ENCODE results near the gene COMMD7. TPM values are rescaled to one million over a fixed set of nuclear protein-coding genes. Genes with fewer than 3 reads are reported as not detected.
"Not testable (repeated sequence)": the region's sequence is repeated elsewhere in the genome, so short reads cannot be mapped to it uniquely, and the experiment has no call there.

Gene COMMD7
- total RNA-seq, 2 donors from 2014 or later = 29.0 to 33.4 TPM

DNA sequence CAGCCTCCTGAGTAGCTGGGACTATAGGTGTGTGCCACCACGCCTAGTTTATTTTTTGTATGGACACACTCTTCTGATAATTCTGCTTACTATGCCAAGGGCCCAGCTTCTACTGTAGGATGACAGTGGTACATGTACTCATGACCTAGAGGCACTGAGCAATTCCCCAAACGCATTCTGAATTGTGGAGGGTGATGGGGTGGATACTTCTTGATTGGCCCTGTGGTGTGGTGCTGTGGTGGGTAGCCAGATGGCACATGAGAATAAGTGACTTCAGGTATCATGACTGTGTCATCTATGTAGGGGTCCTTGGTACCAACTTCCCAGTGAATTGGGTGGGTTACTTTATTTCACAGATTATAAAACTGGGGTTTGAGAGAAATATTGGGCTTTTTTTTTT is 30.0 kb upstream of the COMMD7 start:
- DNase-seq = no peak
- intact Hi-C loops (cut with DNase I, micrococcal nuclease) = loop anchor here in 1 of 2 donors (10.0 kb wide), 1 partner anchor 98 kb away; the partner anchor contains the start of gene C20orf203
- ATAC-seq = no peak

DNA sequence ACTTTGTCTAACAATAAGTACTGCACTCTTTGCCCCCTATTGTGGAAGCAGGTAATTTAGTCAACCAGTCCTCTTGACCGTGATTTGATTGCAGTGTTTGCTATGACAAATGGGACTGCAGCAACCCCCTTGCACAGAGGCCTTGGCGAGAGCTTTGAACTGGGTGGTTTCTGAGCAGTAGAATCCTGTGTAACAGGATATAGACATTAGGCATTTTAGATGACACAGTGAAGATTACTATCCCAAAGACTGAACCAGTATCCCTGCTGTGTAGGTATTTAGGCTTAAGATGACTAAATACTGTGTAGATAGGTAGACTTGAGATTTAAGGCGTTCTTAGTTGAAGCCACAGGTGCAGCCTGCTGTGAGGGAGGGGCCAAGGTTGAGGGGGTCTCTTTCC is 28.8 kb upstream of the COMMD7 start:
- no peak for DNase-seq
- intact Hi-C loops (cut with DNase I, micrococcal nuclease) = loop anchor here in 1 of 2 donors (10.0 kb wide), 1 partner anchor 97 kb away; the partner anchor contains the start of gene C20orf203
- no peak for ATAC-seq

DNA sequence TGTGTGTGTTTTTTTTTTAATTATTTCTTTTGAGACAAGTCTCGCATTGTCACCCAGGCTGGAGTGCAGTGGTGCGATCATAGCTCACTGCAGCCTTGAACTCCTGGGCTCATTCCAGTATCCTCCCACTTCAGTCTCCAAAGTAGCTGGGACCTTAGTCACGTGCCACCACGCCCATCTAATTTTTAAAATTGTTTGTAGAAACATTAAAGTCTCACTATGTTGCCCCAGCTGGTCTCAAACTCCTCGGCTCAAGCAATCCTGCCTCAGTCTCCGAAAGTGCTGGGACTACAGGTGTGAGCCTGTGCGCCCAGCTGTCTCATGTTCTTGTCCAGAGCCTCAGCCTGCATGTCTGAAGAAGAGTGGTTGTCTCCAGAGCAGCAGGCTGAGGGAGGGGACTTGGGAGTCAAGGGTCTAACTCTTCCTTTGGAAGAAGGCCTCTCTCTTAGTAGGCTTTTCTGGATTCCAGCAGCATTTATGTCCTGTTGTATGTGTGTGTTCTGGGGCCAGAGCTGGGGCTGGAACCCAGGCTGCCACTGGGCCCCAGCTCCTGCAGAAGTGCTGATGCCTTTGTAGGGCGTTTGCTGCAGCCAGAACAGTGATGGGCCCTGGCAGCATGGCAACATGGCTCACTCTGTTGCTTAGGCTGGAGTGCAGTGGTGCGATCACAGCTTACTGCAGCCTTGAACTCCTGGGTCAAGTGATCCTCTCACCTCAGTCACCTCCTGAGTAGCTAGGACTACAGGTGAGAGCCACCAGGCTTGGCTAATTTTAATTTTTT is 24.3 kb upstream of the COMMD7 start:
- ATAC-seq (no peak), DNase-seq (no peak)
- intact Hi-C loops (cut with DNase I, micrococcal nuclease) = no loop called here

DNA sequence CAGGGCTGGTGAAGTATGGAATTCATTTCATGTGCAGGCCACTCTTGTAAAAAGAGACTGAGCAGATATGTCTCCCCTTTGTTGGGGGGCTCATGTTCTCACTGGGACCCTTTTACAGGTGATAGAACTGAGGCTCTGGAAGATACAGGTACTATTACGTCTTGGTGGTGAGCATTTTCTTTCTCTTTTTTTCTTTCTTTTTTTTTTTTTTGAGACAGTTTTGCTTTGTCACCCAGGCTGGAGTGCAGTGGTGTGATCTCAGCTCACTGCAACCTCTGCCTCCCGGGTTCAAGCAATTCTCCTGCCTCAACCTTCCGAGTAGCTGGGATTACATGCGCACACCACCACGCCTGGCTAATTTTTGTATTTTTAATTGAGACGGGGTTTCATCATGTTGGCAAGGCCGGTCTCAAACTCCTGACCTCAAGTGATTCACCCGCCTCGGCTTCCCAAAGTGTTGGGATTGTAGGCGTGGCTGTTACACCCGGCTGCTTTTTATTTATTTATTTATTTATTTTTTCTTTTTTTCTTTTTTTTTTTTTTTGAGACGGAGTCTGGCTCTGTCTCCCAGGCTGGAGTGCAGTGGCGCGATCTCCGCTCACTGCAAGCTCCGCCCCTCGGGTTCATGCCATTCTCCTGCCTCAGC is 22.1 kb upstream of the COMMD7 start:
- ATAC-seq; DNase-seq; intact Hi-C loops (cut with DNase I, micrococcal nuclease): not testable (repeated sequence)

DNA sequence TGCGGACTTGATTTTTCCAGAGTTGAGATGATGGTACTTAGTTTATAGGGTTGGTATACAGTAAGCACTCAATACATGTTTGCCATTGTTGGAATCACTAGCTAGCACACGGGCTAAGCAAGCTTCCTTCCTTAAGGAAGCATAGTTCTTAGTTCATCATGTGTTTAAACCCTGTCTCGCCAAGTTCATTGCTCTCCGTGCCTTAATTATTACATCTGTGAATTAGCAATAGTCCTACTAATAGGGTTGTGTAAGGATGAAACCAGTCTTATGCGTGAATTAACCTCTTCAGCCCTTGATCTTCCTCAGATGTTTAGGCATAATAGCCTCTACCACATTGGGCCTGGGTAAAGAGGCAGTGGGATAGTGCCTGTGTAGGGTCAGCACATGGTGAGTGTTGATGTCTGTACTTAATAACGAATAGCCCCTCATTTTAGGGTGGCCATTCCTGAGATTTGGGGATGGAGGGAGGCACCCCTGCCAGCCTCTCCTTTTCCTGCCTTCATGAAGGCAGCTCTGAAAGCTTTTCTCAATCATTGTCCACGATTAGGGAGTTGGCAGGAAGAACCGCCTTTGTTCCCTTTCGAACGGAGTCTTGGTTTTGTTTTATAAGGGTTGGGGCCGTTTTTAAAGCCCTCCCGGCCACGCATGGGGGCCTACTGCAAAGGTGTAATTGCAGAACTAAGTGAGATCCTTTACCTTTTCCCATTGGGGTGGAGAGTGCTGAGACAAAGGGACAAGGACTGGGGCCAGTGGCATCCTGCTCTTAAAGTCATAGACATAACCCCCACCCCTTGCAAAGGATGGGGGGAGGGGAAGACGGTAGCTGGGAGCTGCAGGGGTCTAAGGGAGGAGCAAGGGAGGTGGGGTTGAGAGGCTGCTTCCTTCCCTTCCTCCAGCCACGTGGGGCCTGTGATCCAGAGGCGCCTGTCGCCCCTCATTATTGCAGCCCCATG is 21.0 kb upstream of the COMMD7 start:
- intact Hi-C loops (cut with DNase I, micrococcal nuclease) = no loop called here
- DNase-seq = no peak
- ATAC-seq = no peak

DNA sequence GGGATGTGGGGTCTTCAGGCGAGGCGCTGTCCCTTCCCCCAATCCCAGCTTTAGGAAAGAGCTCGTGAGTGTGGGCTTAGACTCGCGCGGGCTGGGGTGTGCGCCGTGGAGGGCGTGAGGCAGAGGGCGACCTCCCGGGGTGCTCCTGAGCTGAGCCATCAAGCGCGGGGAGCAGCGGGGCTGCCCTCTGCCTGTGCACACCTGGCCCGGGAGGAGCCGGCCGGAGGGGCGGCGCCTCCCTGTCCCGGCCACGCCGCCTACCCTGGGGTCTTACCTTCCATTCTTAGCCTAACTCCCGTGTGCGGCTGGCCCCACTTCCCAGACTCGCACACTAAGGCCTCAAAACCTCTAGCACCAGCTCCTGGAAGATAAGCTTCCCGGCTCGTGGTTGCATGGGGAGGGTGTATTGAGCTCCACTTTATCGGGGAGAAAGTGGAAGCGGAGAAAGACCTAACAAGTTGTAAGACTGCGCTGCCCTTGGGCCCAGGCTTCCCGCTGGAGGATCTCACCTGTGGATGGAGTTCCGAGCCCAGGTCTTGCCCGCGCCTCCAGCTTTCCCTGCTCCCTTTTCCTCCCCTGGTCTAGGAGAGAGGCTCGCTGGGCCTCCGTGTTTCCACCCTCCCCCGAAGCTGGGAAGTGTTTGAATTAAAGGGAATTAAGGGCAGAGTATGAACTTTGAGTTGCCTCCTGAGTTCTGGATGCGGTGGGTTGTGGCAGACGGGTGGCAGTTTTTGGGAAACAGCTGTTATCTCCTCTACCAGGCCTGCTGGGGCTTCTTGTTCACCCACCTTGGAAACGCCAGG is 20.1 kb upstream of the COMMD7 start:
- DNase-seq (peak in 1 of 2 donors; percentile 29), ATAC-seq (peak; percentile 43)
- intact Hi-C loops (cut with DNase I, micrococcal nuclease) = no loop called here

DNA sequence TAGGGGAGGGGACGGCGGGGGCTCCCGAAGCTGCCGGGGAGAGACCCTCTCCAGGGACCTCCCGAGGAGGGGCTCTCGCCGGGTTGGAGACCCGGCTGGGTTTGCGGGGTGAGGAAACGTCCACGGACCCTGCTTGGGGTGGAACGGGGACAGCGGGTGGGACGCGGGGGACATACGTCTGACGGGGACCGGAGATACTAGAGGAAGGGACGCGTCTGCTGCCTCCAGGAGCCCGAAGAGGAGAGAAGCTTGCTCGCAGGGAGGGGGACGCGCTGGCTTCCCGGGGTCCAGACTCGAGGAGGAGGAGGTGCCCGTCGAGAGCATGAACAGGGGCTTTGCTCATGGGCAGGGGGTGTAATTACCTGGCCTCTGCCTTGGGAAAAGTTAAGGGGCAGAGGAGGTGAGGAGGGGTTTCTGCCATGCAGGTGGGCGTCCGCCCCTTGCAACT is 19.5 kb upstream of the COMMD7 start:
- DNase-seq = peak in 1 of 2 donors; percentile 36

DNA sequence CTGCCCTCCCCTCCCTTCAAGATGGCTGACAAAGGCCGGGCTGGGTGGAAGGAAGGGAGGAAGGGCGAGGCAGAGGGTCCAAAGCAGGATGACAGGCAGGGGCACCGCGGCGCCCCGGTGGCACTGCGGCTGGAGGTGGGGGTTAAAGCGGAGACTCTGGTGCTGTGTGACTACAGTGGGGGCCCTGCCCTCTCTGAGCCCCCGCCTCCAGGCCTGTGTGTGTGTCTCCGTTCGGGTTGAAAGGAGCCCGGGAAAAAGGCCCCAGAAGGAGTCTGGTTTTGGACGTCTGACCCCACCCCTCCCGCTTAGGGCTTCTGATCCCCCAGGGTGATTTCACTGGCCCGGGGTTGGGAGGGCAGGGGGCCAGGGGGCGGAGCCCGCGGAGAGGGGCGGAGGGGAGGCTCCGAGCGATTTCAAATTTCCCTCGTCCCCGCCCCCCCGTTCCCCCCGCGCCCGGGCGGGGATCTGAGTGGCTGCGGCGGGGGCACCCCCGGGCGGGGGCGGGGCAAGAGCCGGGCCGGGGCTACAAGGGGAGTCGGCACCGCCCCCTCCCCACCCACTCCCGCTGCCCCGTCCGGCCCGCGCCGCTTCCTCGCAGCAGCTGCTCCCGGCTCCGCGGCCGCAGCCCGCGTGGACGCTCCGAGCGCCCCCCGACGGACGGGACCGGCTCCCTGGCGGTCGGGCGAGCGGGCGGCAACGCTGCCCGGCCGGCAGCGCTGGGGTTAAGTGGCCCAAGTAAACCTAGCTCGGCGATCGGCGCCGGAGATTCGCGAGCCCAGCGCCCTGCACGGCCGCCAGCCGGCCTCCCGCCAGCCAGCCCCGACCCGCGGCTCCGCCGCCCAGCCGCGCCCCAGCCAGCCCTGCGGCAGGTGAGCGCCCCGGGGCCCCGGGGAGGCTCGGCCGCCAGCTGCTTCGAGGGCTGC is 18.8 kb upstream of the COMMD7 start, which contains the start of gene DNMT3B:
TSS of gene DNMT3B (plus strand) at position 555 of the 923 bp plus-strand sequence. CDS start 17,939 bp downstream, outside the sequence.
- ATAC-seq (peak; percentile 92), DNase-seq (peak; percentile 62 to 80)
- intact Hi-C loops (cut with DNase I, micrococcal nuclease) = no loop called here

More for the DNA sequence above, 19.5 kb upstream of the COMMD7 start:
- intact Hi-C loops (cut with DNase I, micrococcal nuclease) = no loop called here
- ATAC-seq = peak; percentile 36

DNA sequence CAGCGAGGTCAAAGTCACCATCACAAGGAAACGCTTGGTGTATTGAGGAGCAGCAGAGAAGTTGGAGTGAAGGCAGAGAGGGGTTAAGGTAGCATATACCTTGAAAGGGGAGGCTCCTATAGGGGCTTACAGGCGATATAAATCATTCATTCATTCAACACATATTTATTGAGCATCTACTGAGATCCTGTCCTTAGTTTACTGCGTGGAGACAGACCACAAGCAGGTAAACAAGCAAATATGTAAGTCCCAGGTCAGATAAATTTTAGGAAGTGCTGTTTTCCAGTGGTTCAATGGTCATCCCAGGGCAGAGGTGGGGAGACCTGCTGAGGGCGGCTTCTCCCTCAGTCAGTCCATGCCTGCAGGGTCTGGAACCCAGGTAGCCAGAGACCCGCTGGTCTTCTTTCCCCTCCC is 18.2 kb upstream of the COMMD7 start:
- ATAC-seq = no peak
- intact Hi-C loops (cut with DNase I, micrococcal nuclease) = no loop called here
- DNase-seq = no peak

DNA sequence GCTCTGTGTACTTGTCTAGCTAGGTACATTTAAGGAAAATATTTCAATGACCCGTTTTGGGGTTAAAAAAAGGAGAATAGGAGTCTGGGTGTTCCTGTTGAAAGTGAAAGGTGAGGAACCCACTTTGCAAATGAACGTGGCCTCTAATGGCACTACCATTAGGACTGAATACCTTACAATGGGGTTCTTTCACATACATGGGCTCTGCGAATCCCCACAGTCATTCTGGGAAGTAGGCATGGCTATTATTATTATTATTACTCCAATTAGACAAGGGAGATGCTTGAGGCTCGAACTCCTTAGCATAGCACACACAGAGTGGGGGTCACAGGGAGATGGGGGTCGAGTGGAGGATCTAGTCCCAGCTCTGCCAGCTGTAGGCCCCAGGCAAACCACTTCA is 12.9 kb upstream of the COMMD7 start:
- intact Hi-C loops (cut with DNase I, micrococcal nuclease) = no loop called here
- DNase-seq = no peak
- ATAC-seq = no peak

DNA sequence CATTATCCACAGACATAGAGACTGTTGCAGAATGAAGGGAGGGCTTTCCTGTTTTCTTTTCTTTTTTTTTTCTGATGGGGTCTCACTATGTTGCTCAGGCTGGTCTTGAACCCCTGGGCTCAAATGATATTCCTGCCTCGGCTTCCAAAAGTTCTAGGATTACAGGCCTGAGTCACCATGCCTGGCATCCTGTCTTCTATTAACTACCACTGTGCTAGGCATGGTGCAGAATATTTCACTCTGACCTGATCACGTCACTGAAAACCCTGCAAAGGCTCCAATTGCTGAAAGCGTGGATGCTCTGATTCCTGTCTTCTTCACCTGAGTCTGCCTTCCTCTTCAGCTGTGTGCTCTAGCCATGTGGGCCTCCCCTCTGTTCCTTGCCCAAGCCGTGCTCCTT is 10.5 kb upstream of the COMMD7 start:
- ATAC-seq (no peak), DNase-seq (no peak)
- intact Hi-C loops (cut with DNase I, micrococcal nuclease) = no loop called here

DNA sequence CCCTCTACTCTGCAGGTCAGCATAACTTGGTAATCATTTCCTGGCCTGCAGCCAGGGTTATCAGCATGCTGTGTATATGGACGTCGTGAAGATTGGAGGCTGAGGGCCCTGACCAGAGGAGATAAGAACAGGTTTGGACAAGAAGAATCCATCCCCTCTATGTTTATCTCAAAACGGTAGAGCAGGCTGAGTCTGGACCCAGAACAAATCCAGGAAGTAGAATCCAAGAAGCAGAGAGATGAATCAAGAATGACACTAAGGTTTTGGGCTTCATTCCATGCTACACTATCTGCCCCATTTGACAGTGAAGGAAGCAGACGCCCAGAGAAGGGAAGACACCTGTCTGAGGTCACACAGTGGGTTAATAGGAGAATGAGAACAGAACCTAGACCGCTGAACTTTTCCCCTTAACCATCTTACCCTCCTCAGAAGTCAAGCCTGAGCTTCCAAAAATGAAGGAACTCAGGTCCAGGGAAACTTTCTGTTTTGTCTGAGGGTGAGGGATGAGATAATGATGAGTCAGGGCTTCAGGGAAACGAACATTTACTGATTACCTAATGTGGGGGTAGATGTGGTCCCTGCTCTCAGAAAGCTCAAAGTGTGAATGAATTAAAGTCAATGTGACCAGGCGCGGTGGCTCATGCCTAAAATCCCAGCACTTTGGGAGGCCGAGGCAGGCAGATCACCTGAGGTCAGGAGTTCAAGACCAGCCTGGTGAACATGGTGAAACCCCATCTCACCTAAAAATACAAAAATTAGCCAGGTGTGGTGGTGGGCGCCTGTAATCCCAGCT is 9.4 kb upstream of the COMMD7 start:
- no peak for DNase-seq
- no peak for ATAC-seq
- intact Hi-C loops (cut with DNase I, micrococcal nuclease) = no loop called here

DNA sequence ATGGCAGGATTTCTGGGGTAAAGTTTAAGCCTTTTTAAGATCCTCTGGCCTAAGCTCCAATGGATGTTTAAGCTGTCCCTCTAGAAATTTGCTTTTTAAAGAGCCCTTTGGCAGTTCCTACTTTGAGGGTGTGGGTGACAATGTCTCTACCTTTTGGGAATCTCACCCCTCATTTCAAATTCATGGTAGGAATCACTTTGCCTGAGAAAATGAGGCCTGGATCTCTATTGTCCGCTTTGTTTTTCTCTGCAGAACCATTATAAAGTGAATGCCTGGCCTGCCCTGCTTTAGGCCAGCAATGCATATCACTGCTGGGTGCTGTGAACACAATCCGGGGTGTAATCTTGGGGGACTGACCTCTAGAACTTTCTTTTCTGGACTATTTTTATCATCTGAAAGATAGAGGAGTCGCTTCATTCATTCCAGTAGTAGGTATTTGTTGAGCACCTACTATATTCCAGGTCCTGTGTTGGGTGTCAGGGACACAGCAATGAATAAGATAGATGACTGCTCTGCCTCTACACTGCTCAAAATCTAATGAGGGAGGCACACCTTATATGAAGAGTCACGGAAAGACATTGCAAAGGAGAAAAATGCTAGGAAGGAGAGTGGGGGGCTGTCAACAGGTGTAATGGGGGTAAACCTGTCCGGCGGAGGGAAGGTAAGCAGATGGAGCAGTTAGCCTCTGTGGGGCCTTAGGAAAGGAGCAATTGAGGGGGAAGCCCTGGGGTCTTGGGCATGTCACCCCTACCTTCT is 8.6 kb upstream of the COMMD7 start:
- intact Hi-C loops (cut with DNase I, micrococcal nuclease) = no loop called here
- DNase-seq = no peak
- no peak for ATAC-seq

DNA sequence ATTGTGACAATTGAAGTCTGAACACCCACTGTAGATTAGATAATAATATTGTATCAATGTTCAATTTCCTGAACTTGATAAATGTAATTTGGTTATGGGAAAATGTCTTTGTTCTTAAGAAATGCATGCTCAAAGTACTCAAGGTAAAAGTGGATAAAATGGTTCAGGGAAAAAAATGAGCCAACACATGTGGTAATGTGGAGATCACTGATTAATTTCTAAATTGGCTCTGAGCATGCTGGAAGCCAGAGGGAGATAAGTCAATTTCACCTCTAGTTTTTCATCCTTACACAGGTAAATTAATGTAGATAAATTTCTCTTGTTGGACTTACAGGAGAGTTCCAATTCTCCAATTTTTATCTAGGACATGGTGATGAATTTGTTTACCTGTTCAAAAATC is 8.0 kb upstream of the COMMD7 start:
- no peak for DNase-seq
- no peak for ATAC-seq
- intact Hi-C loops (cut with DNase I, micrococcal nuclease) = no loop called here

DNA sequence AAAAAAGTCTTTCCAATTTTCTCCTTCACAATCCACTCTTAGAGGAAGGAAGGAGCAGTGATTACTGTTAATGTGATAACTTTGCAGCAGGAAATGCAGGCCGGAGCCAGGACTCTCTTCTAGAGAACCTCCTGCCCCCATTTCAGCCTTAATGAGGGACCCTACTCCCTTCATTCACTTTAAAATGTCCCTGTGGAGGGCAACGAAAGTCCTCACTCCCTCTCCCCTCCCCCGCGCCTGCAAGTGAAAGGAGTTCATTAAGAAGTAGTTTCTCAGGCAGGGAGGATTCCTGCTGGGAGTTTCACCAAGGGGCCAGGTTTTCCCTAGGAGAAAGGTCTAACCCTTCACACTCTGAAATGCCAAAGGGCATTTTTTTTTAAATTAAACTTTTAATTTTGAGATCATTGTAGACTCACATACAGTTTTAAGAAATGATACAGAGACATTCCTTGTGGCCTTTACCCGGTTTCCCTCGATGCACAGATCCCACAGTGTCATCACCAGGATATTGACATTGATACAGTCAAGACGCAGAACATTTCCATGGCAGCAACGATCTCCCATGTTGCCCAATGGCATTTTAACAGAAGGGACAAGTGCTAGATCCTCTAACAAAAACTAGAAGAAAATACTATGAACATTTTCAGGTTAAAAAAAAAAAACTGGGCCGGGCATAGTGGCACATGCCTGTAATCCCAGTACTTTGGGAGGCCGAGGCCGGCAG is 6.8 kb upstream of the COMMD7 start:
- intact Hi-C loops (cut with DNase I, micrococcal nuclease) = no loop called here
- ATAC-seq = no peak
- DNase-seq = no peak

All from left colon (tissue), 2 donors.